HG03442 (cell line): ENCODE measurements around the gene THPO.

ENCODE experiments used
- ATAC-seq: cut with Tn5 transposase; IDR thresholded peaks from one replicate; pipeline ENCODE4 v1.9.1; 2021; ENCODE audit warnings: mild to moderate bottlenecking, moderate library complexity; ENCODE audit not compliant: unreplicated experiment

THPO gene

DNA sequence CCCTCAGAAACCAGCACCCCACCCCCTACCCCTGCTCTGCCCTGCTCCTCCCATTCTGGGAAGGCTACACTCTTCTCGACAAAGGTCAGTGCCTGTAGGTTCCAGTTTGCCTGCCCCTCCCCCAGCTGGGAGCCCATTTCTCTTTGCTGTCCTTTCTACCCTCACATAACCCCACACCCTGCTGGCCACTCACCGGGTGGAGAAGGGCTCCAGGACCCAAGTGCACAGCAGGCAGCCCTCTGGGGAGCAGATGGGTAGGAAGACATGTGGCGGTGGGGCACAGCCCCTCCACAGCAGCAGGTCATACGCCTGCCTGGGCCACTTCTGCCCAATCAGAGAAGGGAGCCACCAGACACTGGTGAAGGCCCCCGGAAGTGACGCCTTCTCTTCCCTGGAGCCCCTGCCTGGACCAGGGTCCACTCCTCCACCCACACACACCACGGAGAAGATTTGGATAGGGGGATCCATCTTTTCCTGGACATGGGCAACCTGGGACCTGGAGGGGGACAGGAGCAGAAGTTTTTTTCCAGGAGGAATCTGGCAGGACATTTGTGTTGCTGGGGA, at the start of gene THPO:
TSS of gene THPO (minus strand) at position 326 of the 564 bp plus-strand sequence. CDS start 1,948 bp downstream, outside the sequence.
- ATAC-seq: no peak

DNA sequence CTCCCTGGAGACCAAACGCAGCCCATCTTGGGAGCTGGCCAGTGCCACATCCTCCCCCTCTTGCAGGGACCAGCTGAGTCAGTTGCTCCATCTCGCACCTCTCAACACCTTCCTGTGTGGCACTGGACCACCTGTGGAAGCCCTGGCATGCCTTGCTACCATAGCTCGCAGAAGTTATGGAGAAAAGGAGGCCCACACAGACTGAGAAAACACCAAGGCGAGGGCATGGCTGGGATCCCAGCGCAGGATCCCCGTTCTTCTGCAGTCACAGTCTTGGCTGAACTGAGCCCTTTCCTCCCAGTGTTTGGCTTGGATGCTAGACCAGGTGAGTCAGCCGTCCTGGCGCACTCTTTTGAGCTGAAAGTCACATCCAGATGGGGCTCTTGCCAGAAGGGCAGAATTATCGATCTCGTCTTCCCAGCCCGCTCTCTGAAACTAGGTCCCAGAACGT, 48.7 kb upstream of the THPO start:
- no peak for ATAC-seq

GRCh38 chr3:184423561-184423960, 45.6 kb upstream of the THPO start:
- ATAC-seq: no peak

DNA sequence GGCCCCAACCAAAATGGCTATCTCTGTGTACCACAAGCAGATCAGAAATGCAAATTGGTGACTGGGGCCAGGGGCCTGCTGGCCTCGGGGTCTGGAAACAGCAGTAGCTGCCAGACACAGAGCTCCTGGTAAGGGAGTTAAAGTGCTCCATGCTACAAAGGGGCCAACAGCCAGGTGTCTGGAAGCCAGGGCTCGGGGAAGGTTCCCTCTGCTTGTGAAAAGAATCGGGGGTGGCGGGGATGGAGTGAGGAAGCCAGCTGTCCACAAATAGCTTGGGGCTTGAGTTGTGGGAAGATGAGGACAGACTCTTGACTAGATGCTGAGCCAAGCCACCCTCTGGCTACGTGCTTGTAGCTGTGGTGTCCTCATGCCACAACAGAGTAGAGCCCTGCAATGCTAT, 41.2 kb upstream of the THPO start:
- no peak for ATAC-seq

GRCh38 chr3:184417619-184418327, 39.8 kb upstream of the THPO start:
- peak; percentile 88 for ATAC-seq

- no peak for ATAC-seq
Measured at GRCh38 chr3:184415203-184415490, 37.1 kb upstream of the THPO start.

- no peak for ATAC-seq
Measured at GRCh38 chr3:184414418-184415202, 36.6 kb upstream of the THPO start.

GRCh38 chr3:184409946-184410500, 32.0 kb upstream of the THPO start:
- ATAC-seq: no peak

- ATAC-seq: no peak
Measured at GRCh38 chr3:184409331-184409926, 31.4 kb upstream of the THPO start.

DNA sequence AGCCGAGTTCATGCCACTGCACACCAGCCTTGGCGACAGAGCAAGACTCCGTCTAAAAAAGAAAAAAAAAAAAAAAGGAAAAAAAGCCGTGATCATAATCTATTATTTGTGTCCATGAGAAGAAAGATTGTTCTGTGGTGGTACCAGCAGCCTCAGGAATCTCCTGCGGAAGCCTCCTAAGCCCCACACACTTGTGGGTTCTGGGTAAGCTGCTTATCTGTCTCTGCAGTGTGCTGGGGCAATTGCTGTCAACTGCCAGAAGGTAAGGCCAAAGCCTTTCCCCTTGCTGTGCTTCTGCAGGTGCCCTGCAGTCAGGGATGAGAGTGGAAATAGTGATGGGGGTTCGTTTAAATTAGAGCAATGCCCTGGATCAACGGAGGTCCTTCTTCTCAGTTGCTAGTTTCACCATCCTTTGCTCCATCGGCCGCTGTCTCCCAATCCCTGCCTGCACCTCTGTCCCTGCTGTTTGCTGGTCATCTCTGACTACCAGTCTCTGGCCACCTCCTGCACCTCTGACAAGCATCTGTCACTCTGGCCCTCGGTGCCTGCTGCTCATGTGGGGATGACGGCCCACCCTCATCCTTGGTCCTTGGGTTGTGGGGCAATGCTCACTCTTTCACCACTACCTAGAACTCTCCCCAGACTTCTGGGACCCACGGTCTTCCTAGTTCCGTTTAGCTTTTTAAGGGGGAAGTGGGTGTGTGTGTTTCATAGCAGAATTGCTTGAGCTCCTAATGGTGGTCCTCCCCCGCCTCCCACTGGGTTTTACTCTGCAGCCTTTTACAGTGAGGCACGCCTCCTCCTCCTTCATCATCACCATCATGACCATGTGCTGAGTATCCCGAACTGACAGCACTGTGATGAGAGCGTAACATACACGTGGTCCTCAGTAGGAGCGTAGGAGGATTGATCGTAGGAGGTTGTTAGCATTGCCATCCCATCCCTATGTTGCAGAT, 27.3 kb upstream of the THPO start:
- no peak for ATAC-seq

GRCh38 chr3:184399410-184399809, 21.4 kb upstream of the THPO start:
- ATAC-seq: no peak

- no peak for ATAC-seq
Measured at GRCh38 chr3:184395320-184395660, 17.3 kb upstream of the THPO start.

GRCh38 chr3:184391266-184391665, 13.3 kb upstream of the THPO start:
- ATAC-seq: no peak

DNA sequence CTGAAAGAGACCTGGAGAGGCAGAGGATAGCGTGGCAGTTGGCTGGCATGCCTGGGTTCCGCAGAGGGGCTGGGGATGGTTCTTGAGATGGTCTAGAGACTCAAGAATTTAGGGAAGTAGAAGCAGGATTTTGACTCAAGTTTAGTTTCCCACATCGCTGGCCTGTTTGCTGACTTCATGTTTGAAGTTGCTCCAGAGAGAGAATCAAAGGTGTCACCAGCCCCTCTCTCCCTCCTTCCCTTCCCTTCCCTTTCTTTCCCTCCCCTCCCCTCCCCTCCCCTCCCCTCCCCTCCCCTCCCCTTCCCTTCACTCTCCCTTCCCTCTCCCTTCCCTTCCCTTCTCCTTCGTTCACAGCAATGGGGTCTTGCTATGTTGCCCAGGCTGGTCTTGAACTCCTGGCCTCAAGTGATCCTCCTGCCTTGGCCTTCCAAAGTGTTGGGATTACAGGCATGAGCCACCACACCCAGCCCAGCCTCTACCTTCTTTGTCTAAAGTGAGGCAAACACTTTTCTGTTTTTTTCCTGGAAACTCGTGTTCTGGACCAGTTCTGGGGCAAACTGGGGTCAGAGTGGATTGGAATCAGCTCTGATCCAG, 12.0 kb upstream of the THPO start:
- ATAC-seq: no peak

- ATAC-seq: no peak
Measured at GRCh38 chr3:184389384-184389783, 11.4 kb upstream of the THPO start.

- ATAC-seq: no peak
Measured at GRCh38 chr3:184388936-184389230, 10.9 kb upstream of the THPO start.

- no peak for ATAC-seq
Measured at GRCh38 chr3:184388164-184388935, 10.3 kb upstream of the THPO start.

GRCh38 chr3:184387174-184387714, 9.2 kb upstream of the THPO start:
- ATAC-seq: no peak
